Nephron (organoid): ENCODE results near the gene CENPO.

Source experiments
- H3K27ac Mint-ChIP-seq, 3 experiments: 2 replicates each; pipeline ENCODE4 v1.8.0; 2020; ENCODE audit warnings: mixed read lengths in 3 of 3, mild to moderate bottlenecking in 2 of 3, moderate library complexity in 1 of 3
- H3K27me3 Mint-ChIP-seq: 2 replicates; pipeline ENCODE4 v1.8.0; 2021; ENCODE audit warnings: low read depth, mild to moderate bottlenecking, moderate library complexity, mixed read lengths
- H3K36me3 Mint-ChIP-seq: 2 replicates; pipeline ENCODE4 v1.8.0; 2020; ENCODE audit warnings: low read depth, mixed read lengths
- H3K4me1 Mint-ChIP-seq: 2 replicates; pipeline ENCODE4 v1.8.0; 2020; ENCODE audit warnings: mixed read lengths
- H3K4me3 Mint-ChIP-seq, 3 experiments: 2 replicates each; pipeline ENCODE4 v1.8.0; 2020; ENCODE audit warnings: mild to moderate bottlenecking in 3 of 3, mixed read lengths in 3 of 3, moderate library complexity in 2 of 3
- H3K9me3 Mint-ChIP-seq: 2 replicates; pipeline ENCODE4 v1.8.0; 2020; ENCODE audit warnings: mixed read lengths
- CTCF ChIP-seq, 3 experiments: fragments of 200-600 bp; sonication (generic); IDR thresholded peaks; one replicate each; pipeline ENCODE4 v1.5.0; 2021; ENCODE audit warnings: antibody characterized with exemption in 3 of 3; ENCODE audit not compliant: unreplicated experiment in 3 of 3

The CENPO gene

GRCh38 chr2:24792874-24793760, at the start of gene CENPO, which contains the start of gene PTRHD1:
TSS of gene CENPO (plus strand) at chr2:24793425. CDS start at chr2:24793920, 495 bp downstream.
TSS of gene PTRHD1 (minus strand) at chr2:24793391. CDS start at chr2:24793377, 14 bp downstream.
- H3K27me3 Mint-ChIP-seq: no peaks in the 10 kb centered on the region
- H3K27ac Mint-ChIP-seq: peak within 1 kb of the TSS; percentile 100
- H3K4me1 Mint-ChIP-seq: peaks cover 29% of the 10 kb centered on the region
- peak; percentile 45 to 68 (median 51) for TF ChIP-seq CTCF (IDR thresholded peaks at IDR 0.05; ENCODE audit: unreplicated experiment in 3 of 3)
- peaks cover 34% of the 10 kb centered on the region for H3K36me3 Mint-ChIP-seq
- H3K4me3 Mint-ChIP-seq: peak within 1 kb of the TSS; percentile 97 to 100 (median 97)
- peaks cover 8% of the 10 kb centered on the region for H3K9me3 Mint-ChIP-seq

DNA sequence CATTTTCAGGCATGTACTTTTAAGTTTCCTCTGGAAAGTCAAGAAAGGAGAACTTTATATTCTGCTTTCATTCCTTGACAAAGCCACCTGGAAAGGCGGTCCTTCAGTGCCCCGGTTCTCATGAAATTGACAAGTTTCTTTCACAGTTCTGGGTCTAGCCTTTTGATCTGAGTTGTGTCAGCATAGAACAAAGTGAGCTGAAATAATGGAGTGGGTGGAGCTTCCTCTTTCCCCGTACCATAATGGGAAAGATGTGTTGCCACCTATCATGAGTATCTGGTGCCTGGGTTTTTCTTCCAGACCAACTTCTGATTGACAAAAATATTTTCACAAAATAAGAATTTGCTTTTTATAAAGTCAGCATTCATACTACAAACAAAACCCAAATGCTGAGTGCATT, 49.3 kb upstream of the CENPO start:
- no peak for TF ChIP-seq CTCF (IDR thresholded peaks at IDR 0.05; ENCODE audit: unreplicated experiment in 3 of 3)
- no peak overlapping the region for H3K4me3 Mint-ChIP-seq
- H3K36me3 Mint-ChIP-seq: peaks cover 42% of the 10 kb centered on the region
- no peak overlapping the region for H3K27ac Mint-ChIP-seq
- no peaks in the 10 kb centered on the region for H3K27me3 Mint-ChIP-seq
- H3K4me1 Mint-ChIP-seq: peaks cover 5% of the 10 kb centered on the region
- H3K9me3 Mint-ChIP-seq: no peaks in the 10 kb centered on the region

DNA sequence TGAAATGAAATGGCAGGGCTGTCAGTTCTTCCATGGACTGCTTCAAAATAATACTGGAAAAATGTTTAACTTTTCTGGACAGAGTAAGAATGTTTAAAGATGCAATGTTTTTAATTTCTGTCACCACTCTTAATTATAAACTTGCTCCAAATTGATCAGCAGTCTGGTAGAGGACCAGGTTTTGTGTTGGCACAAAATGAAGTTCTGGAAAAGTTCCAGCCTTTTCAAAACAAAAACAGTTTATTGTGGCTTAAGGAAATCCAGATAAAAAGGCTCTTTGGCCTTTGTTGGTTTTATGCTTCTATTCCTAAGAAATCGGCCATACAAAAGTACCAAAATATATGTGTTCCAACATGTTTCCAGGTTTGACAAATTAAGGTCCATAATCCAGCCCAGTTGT, 48.9 kb upstream of the CENPO start:
- no peak overlapping the region for H3K4me3 Mint-ChIP-seq
- TF ChIP-seq CTCF (IDR thresholded peaks at IDR 0.05; ENCODE audit: unreplicated experiment in 3 of 3): no peak
- H3K27me3 Mint-ChIP-seq: no peaks in the 10 kb centered on the region
- H3K4me1 Mint-ChIP-seq: peaks cover 5% of the 10 kb centered on the region
- peaks cover 43% of the 10 kb centered on the region for H3K36me3 Mint-ChIP-seq
- H3K9me3 Mint-ChIP-seq: no peaks in the 10 kb centered on the region
- no peak overlapping the region for H3K27ac Mint-ChIP-seq

DNA sequence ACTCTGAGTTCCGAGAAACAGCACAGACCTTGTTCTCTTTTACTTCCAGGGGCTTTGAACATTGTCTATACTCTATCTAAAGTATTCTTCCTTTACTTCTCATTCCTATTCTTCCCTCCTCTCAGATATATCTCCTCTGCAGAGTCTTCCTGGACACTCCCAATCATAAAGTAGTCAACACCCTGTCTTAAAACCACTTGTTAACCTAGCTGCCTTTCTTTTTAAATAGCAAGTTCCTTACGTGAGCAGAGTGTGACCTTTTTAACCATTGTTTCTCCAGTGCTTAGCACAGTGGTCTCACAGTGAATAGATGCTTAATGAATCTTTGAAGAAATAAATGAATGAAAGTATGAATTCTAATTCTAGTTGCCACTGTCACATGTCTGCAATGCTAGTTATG, 47.4 kb upstream of the CENPO start:
- H3K36me3 Mint-ChIP-seq: peaks cover 44% of the 10 kb centered on the region
- TF ChIP-seq CTCF (IDR thresholded peaks at IDR 0.05; ENCODE audit: unreplicated experiment in 3 of 3): no peak
- H3K4me3 Mint-ChIP-seq: no peak overlapping the region
- no peak overlapping the region for H3K27ac Mint-ChIP-seq
- H3K4me1 Mint-ChIP-seq: peaks cover 5% of the 10 kb centered on the region
- no peaks in the 10 kb centered on the region for H3K27me3 Mint-ChIP-seq
- no peaks in the 10 kb centered on the region for H3K9me3 Mint-ChIP-seq

GRCh38 chr2:24747299-24747698, 45.9 kb upstream of the CENPO start:
- H3K27me3 Mint-ChIP-seq: no peaks in the 10 kb centered on the region

More at GRCh38 chr2:24747299-24747698, 45.9 kb upstream of the CENPO start:
- Mint-ChIP-seq H3K4me3 (no peak overlapping the region), H3K4me1 (peaks cover 5% of the 10 kb centered on the region), H3K27ac (no peak overlapping the region), H3K36me3 (peaks cover 35% of the 10 kb centered on the region), H3K9me3 (no peaks in the 10 kb centered on the region)
- no peak for TF ChIP-seq CTCF (IDR thresholded peaks at IDR 0.05; ENCODE audit: unreplicated experiment in 3 of 3)
